Endothelial cell of umbilical vein (primary cell): ENCODE data around the gene KLLN.

Experiments used
- CTCF ChIP-seq, 2 donors: IDR thresholded peaks; 1 replicate in 1 of 2; 2 replicates in 1 of 2; pipeline ENCODE4 v1.5.1; 2011; ENCODE audit warnings: low read length in 2 of 2, mild to moderate bottlenecking in 2 of 2, moderate library complexity in 2 of 2, control low read depth in 1 of 2, inconsistent platforms in 1 of 2, low read depth in 1 of 2; ENCODE audit not compliant: insufficient read depth in 1 of 2; ENCODE audit errors: extremely low read depth in 1 of 2
- JUN ChIP-seq: IDR thresholded peaks from 2 replicates; pipeline ENCODE4 v1.6.1; 2011; ENCODE audit warnings: borderline replicate concordance, low read depth; ENCODE audit not compliant: insufficient read length, insufficient read depth
- MAX ChIP-seq: IDR thresholded peaks from 2 replicates; pipeline ENCODE4 v1.6.1; 2011; ENCODE audit not compliant: insufficient read depth, insufficient read length
- MYC ChIP-seq: IDR thresholded peaks from one replicate; pipeline ENCODE4 v1.6.1; 2011; ENCODE audit warnings: mild to moderate bottlenecking, low read depth, low read length
- POLR2A ChIP-seq: IDR thresholded peaks from 2 replicates; pipeline ENCODE4 v1.6.1; 2012; ENCODE audit warnings: low read depth, mild to moderate bottlenecking, control low read depth, low read length
- POLR2AphosphoS5 ChIP-seq: IDR thresholded peaks from 2 replicates; pipeline ENCODE4 v1.6.1; 2012; ENCODE audit warnings: low read depth, mild to moderate bottlenecking, control low read depth, low read length, moderate library complexity; ENCODE audit not compliant: insufficient read depth

GRCh38 chr10:87819289-87819585 lies 44.1 kb downstream of the KLLN start:
- TF ChIP-seq POLR2A (no peak), MAX (no peak), MYC (no peak), CTCF (IDR thresholded peaks at IDR 0.05; ENCODE audit: extremely low read depth in 1 of 2, insufficient read depth in 1 of 2, low read depth in 1 of 2, low read length in 2 of 2) (no peak), JUN (no peak), POLR2AphosphoS5 (no peak)
